HG02938 (cell line): ENCODE results near the gene PSMB8.
"Not testable (repeated sequence)": the region's sequence is repeated elsewhere in the genome, so short reads cannot be mapped to it uniquely, and the experiment has no call there.

Experiments used
- ATAC-seq: cut with Tn5 transposase; IDR thresholded peaks from one replicate; pipeline ENCODE4 v1.9.1; 2021; ENCODE audit warnings: mild to moderate bottlenecking, moderate library complexity; ENCODE audit not compliant: unreplicated experiment

Gene PSMB8

DNA sequence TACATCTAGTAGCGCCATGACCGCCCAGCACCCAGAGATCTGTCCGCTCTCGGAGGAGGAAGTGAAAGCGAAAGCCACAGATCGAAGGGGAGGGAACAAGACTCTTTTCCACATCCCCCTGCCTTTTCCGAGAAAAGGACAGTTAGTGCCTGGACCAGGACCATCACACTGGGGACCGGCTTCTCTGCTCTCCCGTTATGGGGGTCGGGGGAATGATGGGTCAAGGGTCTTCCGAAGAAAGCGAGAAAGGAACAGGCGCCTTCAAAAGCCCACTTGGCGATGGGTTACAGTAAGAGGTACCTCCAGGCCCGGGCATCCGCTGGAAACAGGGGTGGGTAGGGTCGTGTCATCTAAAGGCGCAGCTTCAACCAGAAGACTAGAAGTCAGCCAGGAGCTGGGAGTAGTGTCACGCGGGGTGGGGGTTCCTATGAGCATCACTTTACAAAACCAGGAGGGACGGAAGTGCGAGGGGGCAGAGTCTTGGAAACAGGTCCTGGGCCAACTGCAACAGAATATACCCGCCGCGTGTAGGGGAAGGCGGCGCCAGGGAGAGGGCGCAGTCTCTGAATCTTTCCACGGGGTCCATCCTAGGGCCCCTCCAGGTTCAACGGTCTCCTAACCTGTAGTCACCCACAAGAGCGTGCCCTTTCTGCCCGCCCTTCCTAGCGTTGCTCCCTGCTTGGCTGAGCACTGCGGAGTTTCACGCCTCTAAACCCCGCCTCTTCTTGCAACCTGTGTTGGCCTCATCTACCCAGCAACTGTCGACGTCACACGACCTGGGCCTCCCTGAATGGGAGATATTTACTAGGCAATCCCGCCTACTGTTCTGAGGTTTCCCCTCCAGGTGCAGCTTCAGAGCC is at the start of gene PSMB8:
Gene PSMB8 (minus strand): TSS at position 69 of the 860 bp plus-strand sequence. CDS start 51 bp downstream, at position 18.
- peak; percentile 76 for ATAC-seq

DNA sequence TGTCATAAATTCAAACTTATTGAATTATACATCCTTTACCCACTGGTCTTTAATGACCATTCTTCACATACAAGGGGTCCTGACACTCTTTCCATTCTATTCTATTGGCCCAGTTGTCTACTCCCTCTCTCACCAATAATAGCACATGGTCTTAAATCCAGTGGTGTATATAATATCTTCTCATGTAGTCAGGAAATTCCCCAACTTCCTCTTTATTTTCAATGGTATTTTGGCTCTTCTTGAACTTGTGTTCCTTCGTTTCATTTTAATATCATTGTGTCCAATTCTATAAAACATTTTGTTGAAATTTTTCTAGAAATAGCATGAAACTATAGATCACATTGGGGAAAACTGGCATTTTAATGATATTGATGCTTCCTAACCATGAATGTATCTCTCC is 47.0 kb upstream of the PSMB8 start:
- ATAC-seq = no peak

DNA sequence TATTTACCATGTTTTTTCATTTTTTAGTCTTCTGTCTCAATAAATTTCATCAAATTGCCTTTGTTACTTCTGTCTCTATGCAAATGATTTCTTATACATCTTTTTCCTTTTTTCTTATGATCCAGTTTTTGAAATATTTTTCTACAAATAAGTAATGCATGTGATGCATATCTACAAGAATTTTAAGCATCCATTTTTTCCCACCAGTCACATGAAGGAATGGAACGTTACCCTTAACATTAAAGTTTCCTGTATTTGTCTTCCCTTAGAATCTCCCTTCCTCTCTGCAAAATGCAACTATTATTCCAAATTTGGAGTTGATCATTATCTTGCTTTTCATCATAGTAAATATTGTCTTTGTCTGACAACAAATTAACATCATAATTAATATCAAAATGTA is 45.7 kb upstream of the PSMB8 start:
- no peak for ATAC-seq

GRCh38 chr6:32888576-32888975 is 44.7 kb upstream of the PSMB8 start:
- no peak for ATAC-seq

GRCh38 chr6:32887616-32888015 is 43.8 kb upstream of the PSMB8 start:
- no peak for ATAC-seq

DNA sequence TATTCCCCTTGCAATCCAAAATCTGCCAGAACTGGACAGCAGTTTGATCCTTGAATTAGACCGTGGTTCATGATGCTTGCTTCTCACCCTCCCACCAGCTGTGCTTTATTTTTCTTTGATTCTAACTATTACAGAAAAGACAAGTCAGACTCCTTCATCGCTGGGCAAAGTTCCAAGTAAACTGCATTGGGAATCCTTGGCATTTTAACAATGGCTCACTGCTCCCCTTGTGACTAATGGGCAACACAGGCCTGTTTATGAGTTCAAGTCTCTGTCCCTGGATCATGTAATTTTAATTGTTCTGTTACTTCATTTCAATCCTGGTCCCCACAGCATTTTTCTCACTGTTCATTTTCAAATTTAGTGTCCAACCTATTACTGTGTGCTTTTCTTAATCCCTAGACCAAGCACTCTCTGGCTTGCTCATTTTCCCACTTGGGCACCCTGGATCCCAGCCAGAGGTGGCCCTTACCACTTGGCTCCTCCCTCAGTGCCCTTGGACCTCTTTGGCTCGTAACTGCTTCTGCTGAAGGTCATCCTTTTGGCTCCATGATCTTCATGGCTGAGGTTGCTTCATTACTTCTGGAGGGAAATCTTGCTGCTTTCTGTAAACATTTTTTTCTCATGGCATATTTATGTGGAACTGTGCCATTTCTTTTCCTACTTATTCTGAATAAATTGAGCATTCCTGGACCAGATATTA is 43.0 kb upstream of the PSMB8 start:
- no peak for ATAC-seq

DNA sequence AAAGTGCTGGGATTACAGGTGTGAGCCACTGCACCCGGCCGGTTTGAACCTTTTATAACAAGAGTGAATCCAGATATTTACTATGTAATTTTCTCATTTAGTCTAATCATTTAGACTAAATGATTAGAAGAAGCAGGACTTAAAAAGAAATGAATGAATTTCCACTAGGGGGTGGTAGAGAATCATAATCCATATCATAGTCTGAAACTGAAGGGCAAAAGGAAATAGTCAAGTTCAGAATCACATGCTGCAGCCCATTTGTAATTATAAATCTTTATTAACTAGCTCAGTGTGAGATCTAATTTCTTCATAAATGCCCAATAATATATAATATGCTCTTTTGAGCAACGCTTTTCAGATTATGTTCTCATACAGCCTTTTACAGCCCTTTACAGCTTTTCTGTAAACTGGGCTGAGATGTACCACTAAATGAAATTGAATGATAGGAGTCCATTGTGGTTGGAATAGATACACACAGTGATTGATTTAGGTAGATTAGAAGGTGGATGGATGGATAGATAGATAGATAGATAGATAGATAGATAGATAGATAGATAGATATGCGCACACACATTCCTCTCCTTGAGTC is 41.9 kb upstream of the PSMB8 start:
- ATAC-seq = no peak

DNA sequence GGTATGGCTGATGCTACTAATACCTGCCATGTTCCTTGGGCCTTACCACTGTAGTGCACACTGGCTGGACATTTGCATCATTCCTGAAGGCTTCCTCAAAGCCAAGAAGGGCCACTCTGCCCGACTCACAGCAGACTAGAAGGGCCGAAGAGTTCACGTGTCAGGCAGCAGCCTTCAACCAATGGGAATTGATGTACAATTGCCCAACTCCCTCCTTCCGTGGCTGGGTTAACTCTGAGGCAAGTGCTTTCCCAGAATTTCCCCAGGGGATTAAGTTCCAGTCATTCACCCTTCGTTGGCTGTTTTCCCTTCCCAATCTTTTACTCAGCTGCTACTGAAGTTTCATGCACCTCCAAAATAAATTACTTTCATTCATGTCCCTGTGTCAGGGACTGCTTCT is 39.9 kb upstream of the PSMB8 start:
- no peak for ATAC-seq

GRCh38 chr6:32882879-32883250 is 39.0 kb upstream of the PSMB8 start:
- no peak for ATAC-seq

- ATAC-seq = not testable (repeated sequence)
These were observed 37.1 kb upstream of the PSMB8 start for GRCh38 chr6:32880962-32881361.

DNA sequence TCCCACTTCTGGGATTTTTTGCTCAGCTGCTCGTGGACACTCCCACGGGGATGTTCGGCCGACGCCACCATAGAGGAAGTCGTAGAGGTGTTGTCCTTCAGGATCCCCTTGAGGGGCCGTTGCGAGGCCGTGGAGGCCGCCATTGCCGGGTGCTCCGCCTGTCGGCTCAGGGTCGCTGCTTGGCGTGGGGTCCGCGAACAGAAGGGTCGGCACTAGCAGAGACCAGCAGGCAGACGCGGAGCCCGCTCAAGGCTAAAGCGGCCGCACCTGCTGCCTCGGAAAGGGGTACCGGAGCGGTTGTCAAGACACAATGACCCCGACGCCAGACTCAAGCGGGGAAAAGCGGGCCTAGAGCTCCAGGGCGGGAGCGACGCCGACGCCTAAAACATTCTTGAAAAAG is 35.8 kb upstream of the PSMB8 start:
- ATAC-seq = no peak

DNA sequence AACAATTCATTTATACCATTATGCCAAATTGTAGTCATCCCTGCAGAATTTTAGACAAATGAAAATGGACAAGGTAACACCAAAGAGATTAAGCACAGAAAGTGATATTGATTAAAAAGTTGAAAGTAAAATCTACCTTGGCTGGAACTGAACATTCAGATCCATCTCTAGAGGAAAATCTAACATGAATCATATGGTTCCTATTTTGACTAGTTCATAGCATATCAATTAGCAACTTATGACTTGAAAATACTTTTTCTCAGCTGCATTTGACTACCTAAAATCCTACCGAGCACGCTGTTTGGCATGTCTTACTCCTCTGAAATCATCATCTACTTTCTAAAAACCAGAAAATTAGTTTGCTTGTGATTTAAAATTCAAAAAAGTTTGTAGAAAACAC is 32.8 kb upstream of the PSMB8 start:
- ATAC-seq = no peak

- ATAC-seq = not testable (repeated sequence)
These were observed 30.1 kb upstream of the PSMB8 start for GRCh38 chr6:32873947-32874346.

DNA sequence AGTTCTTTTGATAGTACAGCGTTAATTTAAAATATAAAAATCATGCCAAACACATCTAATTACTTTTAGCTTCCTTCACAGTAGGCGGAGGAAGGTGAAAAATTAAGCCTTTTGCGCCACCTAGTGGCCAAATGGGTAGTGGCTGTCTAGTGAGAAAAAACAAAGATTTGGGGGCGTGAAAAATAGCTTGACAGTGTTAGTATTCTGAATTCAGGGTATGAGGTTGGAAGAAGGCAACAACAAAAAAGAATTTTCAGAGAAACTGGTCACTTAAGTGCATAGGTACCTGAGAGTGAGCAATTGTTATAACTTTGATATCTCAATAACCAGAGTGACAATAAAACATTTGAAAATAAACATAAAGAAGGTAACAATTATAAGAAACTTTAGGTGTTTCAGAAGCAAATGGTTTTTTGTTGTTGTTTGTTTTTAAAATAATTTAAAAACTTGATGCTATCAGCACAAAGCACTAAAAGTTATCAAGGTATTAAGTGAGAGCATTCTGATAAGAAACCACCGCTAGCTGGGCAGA is 24.5 kb upstream of the PSMB8 start:
- no peak for ATAC-seq

DNA sequence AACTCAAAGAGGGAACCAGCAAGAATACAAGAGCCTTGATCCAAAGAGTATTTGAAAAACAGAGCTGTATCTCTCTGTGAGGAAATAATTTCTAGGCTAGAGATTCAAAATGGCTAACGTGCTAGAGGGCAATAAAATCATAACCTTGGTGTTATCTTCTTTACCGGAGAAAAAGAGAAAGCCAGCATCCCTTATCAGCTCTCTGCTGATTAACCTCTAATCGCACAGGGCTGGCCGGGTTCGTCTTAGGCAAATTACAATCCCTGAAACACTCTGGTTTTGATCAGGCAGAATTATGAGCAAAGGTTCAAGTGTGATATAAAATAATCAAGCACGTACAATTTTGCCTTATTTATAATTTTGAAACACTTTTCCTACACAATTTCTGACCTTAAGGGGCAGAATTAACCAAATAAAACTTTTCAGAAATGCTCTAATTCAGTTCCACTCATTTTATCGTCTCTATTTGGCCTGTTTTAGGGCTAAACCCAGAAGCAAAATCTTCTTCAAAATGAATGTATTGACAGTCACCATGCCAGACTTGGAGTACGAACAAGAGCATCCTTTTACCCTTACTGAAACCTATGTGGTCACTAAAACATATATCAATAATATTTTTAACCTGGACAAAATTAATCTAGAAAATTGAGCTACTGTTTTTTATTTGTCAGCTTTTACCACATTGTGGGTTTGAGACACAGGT is 23.9 kb upstream of the PSMB8 start:
- no peak for ATAC-seq

DNA sequence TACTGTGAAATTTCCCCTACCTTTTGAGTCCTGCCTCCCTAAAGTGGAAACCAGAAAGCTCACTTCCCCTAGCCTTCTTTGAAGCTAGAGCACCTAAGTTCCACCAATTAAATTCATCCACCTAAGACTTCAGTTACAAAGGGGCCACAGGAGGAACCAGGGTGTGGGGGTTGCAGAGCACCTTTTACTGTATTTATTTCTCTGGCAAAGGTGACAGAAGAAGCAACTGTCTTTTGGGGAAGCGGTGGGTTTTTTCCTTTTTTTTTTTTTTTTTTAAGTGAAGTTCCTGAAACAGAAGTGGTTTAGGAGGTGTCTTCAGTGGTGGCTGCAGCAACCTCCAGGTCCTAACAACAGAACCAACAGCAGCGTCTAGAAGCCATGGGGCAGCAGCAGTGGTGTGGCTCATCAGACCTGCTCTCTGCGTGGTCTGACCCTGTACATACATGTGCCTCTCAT is 23.2 kb upstream of the PSMB8 start:
- no peak for ATAC-seq

DNA sequence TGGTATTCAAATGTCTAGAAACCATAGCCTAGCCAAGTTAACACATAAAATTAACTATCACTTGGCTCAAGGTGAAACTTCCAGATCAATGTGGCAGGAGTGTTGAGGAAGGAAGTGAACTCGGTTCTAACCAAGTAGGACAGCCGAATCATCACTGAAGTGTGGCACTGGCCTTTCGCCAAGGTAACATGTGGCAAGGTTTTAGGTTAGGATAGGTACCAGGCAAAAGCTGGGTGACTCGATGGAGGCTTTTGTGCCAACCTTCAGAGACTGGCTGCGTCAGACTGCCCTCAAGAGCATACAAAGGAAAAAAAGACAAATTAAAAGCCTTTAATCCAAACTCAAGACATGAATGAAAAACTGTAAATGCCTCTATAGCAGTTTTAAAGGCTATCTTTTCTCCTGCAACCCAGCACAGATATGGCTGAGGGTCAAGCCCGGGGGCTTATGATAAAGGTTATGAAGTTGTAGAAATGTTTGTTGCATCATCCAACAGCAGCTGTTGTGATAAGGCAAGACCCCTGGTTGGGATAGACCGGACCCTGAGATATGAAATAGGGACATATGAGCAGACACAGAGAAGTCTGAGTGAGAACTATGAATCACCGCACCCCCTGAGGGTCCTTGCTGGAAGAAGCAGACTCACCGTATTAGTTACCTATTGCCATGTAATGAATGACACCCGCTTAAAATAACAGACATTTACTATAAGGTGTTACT is 22.0 kb upstream of the PSMB8 start:
- no peak for ATAC-seq

DNA sequence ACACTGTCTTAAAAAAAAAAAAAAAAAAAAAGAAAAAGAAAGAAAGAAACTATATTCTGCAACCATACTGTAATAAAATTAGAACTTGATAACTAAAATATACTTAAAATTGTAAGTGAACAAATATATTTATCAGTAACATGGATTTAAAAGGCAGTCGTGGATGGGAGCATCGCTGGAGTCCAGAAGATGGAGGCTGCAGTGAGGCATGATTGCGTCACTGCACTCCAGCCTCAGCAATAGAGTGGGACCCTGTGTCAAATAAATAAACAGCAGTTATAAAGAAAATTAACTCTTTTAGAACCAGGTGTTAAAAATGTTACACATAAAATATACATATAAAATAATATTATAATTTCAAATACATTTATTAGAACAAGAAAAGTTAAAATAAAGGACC is 18.9 kb upstream of the PSMB8 start:
- no peak for ATAC-seq

- no peak for ATAC-seq
These were observed 16.8 kb upstream of the PSMB8 start for GRCh38 chr6:32860674-32861073.

DNA sequence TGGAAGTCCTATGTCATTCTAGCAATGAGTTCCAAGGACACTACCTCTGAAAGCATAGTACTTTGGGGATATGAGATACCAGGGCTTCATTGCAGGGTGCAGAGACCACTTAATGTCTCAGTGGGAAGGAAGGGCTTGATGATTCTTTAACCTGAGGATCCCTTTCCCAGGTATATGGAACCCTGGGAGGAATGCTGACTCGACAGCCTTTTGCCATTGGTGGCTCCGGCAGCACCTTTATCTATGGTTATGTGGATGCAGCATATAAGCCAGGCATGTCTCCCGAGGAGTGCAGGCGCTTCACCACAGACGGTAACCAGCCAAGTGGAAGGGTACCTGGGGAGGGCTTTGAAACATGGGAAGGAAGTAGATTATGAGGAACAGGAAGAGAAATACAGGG is 14.3 kb upstream of the PSMB8 start:
- no peak for ATAC-seq
